Activated B cell treated with CpG ODN at 0.5 μM for 24 hours (primary cell): ENCODE data around the gene ZNF532. TPM values are rescaled to one million over a fixed set of nuclear protein-coding genes. Genes with fewer than 3 reads are reported as not detected.
A peak's percentile ranks its signal among the peaks of the same experiment; 100 is the strongest.

Experiments
- ATAC-seq: fragments of 200-7000 bp; cut with Tn5 transposase; one replicate; pipeline ENCODE4 v1.10.0; 2021; ENCODE audit warnings: low read depth, mild to moderate bottlenecking, moderate library complexity
- CTCF ChIA-PET: fragments of 350-600 bp; sonication (Branson Sonifier 250); formaldehyde crosslinking; loops from one replicate; lab custom pipeline; 2021; ENCODE audit warnings: antibody characterized with exemption; lab: Charles Lee
- POLR2A ChIA-PET: fragments of 350-600 bp; sonication (Branson Sonifier 250); formaldehyde crosslinking; loops from one replicate; lab custom pipeline; 2021; ENCODE audit warnings: antibody characterized with exemption; lab: Charles Lee
- DNase-seq: peaks from one replicate; pipeline ENCODE4 v3.0.0; 2022
- H3K27ac Mint-ChIP-seq: one replicate; pipeline ENCODE4 v1.8.0; 2020; ENCODE audit warnings: mixed read lengths
- H3K27me3 Mint-ChIP-seq: one replicate; pipeline ENCODE4 v1.8.0; 2021; ENCODE audit warnings: mixed read lengths
- H3K36me3 Mint-ChIP-seq: one replicate; pipeline ENCODE4 v1.8.0; 2021; ENCODE audit warnings: low read depth, mixed read lengths
- H3K4me1 Mint-ChIP-seq: one replicate; pipeline ENCODE4 v1.8.0; 2021; ENCODE audit warnings: mixed read lengths
- H3K4me3 Mint-ChIP-seq: one replicate; pipeline ENCODE4 v1.8.0; 2020; ENCODE audit warnings: mild to moderate bottlenecking, mixed read lengths
- H3K9me3 Mint-ChIP-seq: one replicate; pipeline ENCODE4 v1.8.0; 2020; ENCODE audit warnings: mixed read lengths
- CTCF ChIP-seq: fragments of 200-600 bp; IDR thresholded peaks from one replicate; pipeline ENCODE4 v1.8.0; 2022; ENCODE audit warnings: antibody characterized with exemption, mild to moderate bottlenecking
- intact Hi-C: fragments of 100-400 bp; cut with micrococcal nuclease; formaldehyde crosslinking; loops from one replicate; pipeline ENCODE4 v1.15.1; 2024
- total RNA-seq: library from RNA; stranded (reverse); gene quantifications from 2 replicates; pipeline ENCODE4 v1.2.3, GENCODE V29; 2022

Gene ZNF532
- total RNA-seq, 1 donor from 2014 or later: 106 TPM

DNA sequence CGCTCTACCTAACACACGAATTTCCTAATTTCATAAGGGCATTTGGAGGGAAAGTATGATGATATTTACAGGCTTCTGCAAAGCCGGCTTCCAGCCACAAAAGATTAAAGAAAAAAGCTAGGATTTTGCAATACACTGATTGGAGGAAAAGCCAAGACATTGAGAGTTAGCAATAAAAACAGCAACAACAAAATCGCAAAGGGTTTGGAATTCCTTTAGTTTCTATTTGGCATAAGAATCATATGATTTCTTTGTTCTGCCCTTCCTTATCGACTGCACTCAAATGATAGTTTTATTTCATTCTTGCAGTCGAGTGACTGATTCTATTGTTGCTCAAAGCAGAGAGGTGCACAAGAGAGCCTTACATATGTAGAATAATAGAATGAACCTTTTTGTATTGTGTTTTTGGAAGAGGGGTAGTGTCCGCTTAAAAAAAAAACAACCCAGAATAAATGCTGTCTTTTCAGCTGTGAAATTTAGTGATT, 3.9 kb upstream of the ZNF532 start:
- POLR2A ChIA-PET: no interaction called here
- ATAC-seq: no peak
- peaks cover 31% of the 10 kb centered on the region for H3K4me1 Mint-ChIP-seq
- no peak for DNase-seq
- H3K4me3 Mint-ChIP-seq: no peak overlapping the region
- no peak overlapping the region for H3K27ac Mint-ChIP-seq
- no peaks in the 10 kb centered on the region for H3K27me3 Mint-ChIP-seq
- intact Hi-C loops: loop anchor here (5.0 kb wide), 2 partner anchors 78 to 277 kb away; partner anchors contain the start of gene SEC11C
- TF ChIP-seq CTCF: no peak
- CTCF ChIA-PET: interaction anchor here (0.9 kb wide), 1 partner anchor 196 kb away, joined by 4 read pairs; no protein-coding TSS in a partner anchor
- no peaks in the 10 kb centered on the region for H3K9me3 Mint-ChIP-seq
- peaks cover 10% of the 10 kb centered on the region for H3K36me3 Mint-ChIP-seq

- no peaks in the 10 kb centered on the region for H3K9me3 Mint-ChIP-seq
- intact Hi-C loops: loop anchor here (5.0 kb wide), 2 partner anchors 79 to 276 kb away; partner anchors contain the start of gene SEC11C
- H3K36me3 Mint-ChIP-seq: peaks cover 14% of the 10 kb centered on the region
- H3K27me3 Mint-ChIP-seq: no peaks in the 10 kb centered on the region
- ChIA-PET CTCF (interaction anchor here (0.9 kb wide), 1 partner anchor 195 kb away, joined by 4 read pairs; no protein-coding TSS in a partner anchor), POLR2A (no interaction called here)
- H3K4me1 Mint-ChIP-seq: peaks cover 32% of the 10 kb centered on the region
- no peak overlapping the region for H3K4me3 Mint-ChIP-seq
- DNase-seq: no peak
- H3K27ac Mint-ChIP-seq: peak overlapping the region; percentile 35
- no peak for TF ChIP-seq CTCF
- no peak for ATAC-seq
Measured at GRCh38 chr18:58861353-58861752, 3.3 kb upstream of the ZNF532 start.

DNA sequence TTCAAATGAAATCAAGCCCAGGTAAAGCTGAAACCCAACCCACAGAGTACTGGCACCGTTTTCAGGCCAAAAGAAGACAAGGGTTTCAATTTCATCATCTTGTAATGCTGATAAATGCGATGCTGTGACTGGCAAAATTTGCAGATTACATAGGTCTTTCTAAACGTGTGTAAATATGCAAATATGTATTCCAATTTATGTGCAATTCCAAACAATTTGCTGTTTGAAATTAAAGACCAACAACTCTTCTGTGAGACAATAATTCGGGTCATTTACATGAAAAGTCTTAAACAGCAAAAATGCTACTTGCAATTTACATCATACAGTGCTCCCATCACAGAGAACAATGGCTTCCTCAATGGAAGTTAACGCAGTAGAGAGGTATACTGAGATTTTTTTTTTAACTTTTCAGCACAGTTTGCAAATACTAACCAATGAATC, 2.8 kb upstream of the ZNF532 start:
- no peaks in the 10 kb centered on the region for H3K9me3 Mint-ChIP-seq
- peaks cover 19% of the 10 kb centered on the region for H3K36me3 Mint-ChIP-seq
- H3K27me3 Mint-ChIP-seq: no peaks in the 10 kb centered on the region
- peak overlapping the region; percentile 98 for H3K27ac Mint-ChIP-seq
- intact Hi-C loops: loop anchor here (2.0 to 5.0 kb wide), 5 partner anchors 15 to 275 kb away; partner anchors contain the start of gene SEC11C
- no peak for ATAC-seq
- no peak overlapping the region for H3K4me3 Mint-ChIP-seq
- no peak for DNase-seq
- H3K4me1 Mint-ChIP-seq: peaks cover 32% of the 10 kb centered on the region
- ChIA-PET POLR2A (interaction anchor here (0.7 kb wide), 2 partner anchors 99 to 118 kb away, joined by 3 to 5 read pairs; no protein-coding TSS in a partner anchor), CTCF (no interaction called here)
- no peak for TF ChIP-seq CTCF

DNA sequence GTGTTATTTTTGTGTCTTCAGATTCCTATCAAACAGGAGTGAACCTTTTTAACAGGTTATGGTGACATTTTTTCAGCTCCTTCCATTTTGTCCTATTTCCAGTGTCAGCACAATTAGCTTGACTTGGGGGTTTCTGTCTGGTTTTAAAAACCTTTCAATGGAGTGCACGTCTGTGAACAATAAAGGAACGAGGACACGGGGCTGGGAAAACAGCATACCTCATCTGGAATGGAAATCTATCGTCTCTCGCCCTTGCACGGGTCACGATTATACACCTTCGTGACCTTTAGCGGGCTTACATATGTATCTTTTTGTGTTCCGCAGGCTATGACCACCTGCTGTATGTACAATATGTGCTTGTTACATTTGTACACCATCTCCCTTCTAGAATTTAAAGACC, 2.3 kb upstream of the ZNF532 start:
- Mint-ChIP-seq H3K27ac (peak overlapping the region; percentile 98), H3K4me1 (peaks cover 32% of the 10 kb centered on the region), H3K36me3 (peaks cover 23% of the 10 kb centered on the region), H3K27me3 (no peaks in the 10 kb centered on the region), H3K4me3 (peak overlapping the region; percentile 83), H3K9me3 (no peaks in the 10 kb centered on the region)
- TF ChIP-seq CTCF: no peak
- intact Hi-C loops: loop anchor here (2.0 to 5.0 kb wide), 5 partner anchors 16 to 275 kb away; partner anchors contain the start of gene SEC11C
- no peak for DNase-seq
- ChIA-PET CTCF (no interaction called here), POLR2A (interaction anchor here (0.6 to 1.0 kb wide), 4 partner anchors 99 to 1241 kb away, joined by 3 to 6 read pairs (median 4); no protein-coding TSS in a partner anchor)
- ATAC-seq: no peak

DNA sequence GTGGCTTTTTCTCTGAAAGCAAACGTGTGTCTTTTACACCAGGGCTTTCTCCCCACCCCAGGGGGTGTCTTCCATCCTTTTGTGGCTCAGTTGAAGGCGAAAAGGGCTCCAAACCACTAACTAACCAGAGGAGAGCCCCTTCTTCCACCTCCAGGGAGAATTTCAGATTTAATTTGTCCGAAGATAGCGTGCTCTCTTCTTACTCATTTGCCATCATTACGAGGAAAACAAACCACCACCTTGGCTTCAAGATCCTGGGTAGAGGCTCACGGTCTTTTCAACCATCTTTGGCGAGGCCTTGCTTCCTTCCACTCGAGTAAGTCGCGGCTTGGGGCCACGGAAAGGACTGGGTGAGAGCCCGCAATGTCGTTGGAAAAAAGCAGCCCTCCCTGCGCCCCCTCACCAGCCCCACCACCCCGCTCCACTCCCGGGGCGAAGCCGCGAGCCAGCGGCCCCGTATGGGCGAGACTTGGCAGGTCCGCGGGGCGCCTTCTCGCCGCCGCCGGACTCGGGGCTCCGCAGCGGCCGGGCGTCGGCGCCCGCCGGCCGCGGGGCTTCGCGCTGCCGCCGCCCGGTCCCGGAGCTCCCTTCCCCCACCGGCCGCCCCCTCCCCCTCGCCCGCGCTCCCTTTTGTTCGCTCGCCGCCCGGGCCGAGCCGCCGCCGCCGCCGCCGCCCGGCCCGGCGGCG, 1.7 kb upstream of the ZNF532 start:
- peaks cover 32% of the 10 kb centered on the region for H3K4me1 Mint-ChIP-seq
- CTCF ChIA-PET: no interaction called here
- peaks cover 30% of the 10 kb centered on the region for H3K36me3 Mint-ChIP-seq
- peak overlapping the region; percentile 83 for H3K4me3 Mint-ChIP-seq
- DNase-seq (peak; percentile 58), ATAC-seq (peak; percentile 40)
- H3K9me3 Mint-ChIP-seq: no peaks in the 10 kb centered on the region
- H3K27ac Mint-ChIP-seq: peak overlapping the region; percentile 98
- intact Hi-C loops: loop anchor here (2.0 to 5.0 kb wide), 5 partner anchors 16 to 274 kb away; partner anchors contain the start of gene SEC11C
- POLR2A ChIA-PET: interaction anchor here (0.6 to 1.7 kb wide), 6 partner anchors 10 to 1241 kb away, joined by 3 to 11 read pairs (median 4); no protein-coding TSS in a partner anchor
- no peaks in the 10 kb centered on the region for H3K27me3 Mint-ChIP-seq
- TF ChIP-seq CTCF: no peak
